ENCODE data around the gene UGT2B15.
"Not testable (repeated sequence)": the region's sequence is repeated elsewhere in the genome, so short reads cannot be mapped to it uniquely, and the experiment has no call there.

The UGT2B15 gene

DNA sequence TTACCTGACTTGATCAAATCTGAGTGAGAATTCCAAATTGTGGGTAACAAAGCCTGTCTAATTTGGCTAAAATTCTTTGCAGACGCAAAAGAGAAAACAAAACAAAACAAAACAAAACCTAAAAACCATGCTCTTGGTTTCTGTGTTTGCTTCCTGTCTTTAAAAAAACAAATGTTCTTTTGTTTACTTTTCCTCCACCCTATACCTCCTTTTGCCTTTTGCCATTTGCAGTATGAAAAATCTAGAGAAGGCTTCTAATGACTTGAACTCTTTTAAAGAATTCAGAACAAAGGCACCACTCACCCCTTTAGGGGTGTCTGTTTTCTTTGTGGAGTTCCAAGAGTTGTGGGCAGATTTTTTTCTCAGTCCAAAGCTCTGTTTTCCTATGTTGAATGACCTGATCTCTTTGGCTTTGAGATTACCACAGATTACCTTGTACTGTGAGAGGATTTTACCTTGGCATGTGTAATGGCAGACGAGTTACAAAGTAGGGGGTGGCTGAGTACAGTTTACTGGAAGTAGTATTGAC lies 13.9 kb downstream of the UGT2B15 start:
- DNase-seq (ENCODE audit: low read depth in 1 of 2, low spot score in 1 of 2), result not testable (repeated sequence)

DNA sequence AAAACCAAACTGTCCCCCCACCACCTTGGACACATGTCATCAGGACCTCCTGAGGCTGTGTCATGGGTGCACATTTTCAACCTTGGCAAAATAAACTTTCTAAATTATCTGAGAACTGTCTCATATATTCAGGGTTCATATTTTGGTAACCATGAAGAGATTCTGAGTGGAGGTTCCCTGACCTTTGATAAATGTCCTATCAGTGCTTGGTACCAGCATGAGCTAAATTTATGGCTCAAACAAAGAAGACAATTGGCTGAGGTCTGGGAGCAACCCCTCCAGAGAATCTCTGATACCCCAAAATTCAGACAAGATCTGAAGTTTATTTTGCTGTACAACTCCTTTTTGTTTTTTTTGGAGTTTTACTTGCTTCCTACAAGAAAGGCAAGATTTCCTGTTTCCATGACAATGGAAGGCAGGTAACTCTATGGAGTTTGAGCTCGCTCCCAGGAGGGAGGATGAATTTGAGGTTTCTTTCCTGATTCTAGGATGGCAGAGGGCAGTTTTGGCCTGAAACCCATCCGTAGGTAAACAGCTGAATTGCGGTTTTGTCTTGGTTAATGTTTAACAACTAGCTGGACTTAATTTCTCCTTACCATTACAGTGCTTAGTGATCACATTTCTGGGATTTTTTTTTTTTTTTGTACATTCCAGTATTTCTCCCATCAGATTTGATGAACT lies 14.5 kb downstream of the UGT2B15 start:
- DNase-seq (ENCODE audit: low read depth in 1 of 2, low spot score in 1 of 2), result no peak

DNA sequence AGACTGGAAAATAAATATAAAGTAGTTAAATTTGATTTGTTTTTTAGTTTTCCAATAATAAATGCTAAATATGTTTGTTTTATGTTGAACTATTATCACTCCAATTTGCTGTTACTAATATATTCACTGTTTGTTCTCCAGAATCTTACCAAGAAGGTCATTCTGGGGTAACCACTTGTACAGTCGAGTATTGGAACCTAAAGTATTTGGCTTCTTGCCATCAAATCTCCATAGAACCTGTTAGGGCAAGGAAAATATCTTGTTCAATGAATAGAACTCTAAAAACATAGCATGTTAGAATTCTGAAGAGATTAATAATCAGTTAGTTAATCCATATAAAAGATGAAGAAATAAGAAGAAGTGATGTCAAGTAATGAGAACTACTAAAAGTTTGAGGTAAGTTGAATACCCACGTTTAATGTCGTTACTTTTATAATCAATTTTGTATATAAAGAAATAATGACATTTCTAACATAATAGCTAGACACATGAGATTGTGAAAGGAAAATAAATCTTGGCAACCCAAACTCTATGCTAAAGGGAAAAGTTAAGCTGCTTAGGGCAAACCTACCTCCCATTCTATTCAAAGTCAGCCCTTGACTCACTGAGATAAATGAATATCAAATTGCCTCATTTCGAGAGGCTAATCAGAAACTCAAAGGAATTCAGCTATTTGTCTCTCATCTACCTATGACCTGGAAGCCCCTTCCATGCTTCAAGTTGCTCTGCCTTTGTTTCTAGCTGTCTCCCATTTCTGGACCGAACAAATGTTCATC lies 15.3 kb downstream of the UGT2B15 start:
- DNase-seq (ENCODE audit: low read depth in 1 of 2, low spot score in 1 of 2), result no peak

DNA sequence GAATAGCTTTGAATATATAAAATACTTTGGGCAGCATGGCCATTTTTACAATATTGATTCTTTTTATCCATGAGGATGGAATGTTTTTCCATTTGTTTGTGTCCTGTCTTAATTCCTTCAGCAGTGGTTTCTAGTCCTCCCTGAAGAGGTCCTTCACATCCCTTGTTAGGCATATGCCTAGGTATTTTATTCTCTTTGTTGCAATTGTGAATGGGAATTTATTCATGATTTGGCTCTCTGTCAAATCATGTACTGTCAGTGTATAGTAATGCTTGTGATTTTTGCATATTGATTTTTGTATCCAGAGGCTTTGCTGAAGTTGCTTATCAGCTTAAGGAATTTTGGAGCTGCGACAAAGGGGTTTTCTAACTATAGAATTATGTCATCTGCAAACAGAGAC lies 18.5 kb downstream of the UGT2B15 start:
- DNase-seq (ENCODE audit: low read depth in 1 of 2, low spot score in 1 of 2), result no peak

DNA sequence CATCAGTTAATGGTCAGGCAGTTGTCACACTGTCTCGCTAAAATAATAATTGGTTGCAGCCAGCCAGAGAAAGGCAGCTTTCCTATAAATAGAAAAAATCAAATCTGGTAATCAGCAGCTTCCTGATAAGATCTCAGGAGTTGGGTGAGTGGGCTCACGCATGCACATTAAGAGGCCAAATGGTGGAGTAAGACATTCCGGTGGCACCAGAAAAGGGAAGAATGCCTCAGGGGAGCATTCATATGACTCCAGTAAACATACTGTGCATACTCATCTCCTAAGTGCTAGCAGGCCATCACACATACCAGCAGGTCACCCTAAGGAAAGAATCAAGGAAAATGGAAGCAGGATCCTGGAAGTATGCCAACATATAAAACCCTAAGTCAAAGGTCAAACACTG lies 40.1 kb downstream of the UGT2B15 start:
- no peak for DNase-seq (ENCODE audit: low read depth in 1 of 2, low spot score in 1 of 2)

DNA sequence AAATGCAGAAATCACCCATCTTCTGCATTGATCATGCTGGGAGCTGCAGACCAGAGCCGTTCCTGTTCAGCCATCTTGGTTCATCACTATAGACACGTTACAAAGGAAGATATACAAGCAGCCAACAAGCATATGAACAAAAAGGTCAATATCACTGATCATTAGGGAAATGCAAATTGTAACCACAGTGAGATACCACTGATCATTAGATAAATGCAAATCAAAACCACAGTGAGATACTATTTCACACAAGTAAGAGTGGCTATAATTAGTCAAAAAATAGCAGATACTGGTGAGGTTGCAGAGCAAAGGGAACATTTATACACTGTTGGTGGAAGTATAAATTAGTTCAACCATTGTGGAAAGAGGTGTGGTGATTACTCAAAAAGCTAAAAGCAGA lies 47.7 kb downstream of the UGT2B15 start:
- DNase-seq (ENCODE audit: low read depth in 1 of 2, low spot score in 1 of 2), result not testable (repeated sequence)

DNA sequence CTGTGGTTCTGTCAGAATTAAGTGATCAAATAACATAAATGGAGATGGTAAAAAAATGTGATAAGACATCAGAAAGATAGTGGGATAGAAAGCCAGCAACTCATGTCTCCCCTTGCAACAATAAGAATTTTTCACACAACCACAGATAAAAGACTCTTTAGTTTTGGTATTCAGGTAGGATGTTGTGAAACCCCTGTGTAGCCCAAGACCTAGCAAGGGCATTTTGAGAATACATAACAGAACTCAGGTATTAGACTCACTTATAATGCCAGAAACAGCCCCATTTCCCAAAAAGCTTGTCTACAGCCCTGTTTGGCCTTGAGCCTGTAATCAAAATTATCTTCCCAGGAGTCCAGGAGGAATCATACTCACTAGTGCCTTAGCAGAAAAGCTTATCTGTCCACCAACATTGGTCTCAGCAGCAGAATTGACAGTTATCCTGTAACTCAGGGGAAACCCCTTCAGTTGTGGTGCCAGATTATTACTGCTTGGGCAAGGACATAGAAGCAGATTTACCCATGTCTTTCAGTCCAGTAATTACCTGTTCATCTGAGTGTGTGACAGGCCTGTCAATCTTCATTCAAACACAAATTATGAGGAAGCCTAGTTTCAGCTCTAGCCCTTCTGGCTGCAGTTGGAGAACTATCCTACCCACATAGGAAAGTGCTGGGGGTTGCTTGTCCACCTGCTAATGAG lies 53.3 kb downstream of the UGT2B15 start:
- DNase-seq (ENCODE audit: low read depth in 1 of 2, low spot score in 1 of 2), result no peak

DNA sequence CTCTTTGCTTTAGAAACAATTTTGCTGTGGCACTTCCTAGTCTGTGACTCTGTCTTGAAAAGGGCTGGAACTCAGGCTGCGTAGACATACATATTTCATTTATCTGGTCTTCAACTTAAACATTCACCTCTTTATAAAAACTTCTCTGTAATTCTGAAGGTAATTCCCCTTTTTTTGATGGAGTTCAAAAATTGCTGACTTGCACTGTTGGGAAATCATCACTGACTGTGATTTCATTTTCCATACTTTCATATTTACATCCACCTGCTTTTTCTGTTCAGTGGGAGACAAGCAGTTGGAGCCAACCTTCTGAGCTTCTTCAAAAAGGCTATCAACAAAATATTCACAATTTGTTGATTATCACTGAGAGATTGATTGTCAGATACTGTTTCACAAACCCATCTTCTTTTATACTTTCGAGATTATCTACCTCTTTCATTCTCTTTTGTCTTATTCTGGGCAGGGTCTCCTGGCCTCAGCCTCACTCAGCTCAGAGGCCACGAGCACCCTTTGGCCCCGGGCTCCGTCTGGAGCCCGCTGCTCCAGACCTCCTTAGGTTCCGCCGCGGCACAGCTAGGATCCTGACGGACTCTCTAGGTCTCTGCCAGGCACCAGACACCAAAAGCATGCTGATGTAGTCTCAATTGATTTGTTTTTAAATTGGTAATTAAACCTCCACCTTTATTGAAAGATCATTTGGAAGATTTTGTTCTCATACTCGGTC lies 54.6 kb downstream of the UGT2B15 start:
- DNase-seq (ENCODE audit: low read depth in 1 of 2, low spot score in 1 of 2), result no peak

DNA sequence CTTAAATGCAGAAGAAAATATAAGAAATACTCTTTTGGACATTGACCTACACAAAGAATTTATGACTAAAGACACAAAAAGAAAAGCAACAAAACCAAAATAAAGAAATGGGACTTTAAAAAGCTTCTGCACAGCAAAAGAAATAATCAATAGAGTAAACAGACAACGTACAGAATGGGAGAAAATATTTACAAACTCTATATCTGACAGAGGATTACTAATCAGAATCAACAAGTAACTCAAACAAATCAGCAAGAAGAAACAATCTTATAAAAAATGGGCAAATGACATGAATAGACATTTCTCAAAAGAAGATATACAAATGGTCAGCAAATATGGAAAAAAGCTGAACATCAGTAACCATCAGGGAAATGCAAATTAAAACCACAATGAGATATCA lies 56.7 kb downstream of the UGT2B15 start:
- DNase-seq (ENCODE audit: low read depth in 1 of 2, low spot score in 1 of 2), result no peak

DNA sequence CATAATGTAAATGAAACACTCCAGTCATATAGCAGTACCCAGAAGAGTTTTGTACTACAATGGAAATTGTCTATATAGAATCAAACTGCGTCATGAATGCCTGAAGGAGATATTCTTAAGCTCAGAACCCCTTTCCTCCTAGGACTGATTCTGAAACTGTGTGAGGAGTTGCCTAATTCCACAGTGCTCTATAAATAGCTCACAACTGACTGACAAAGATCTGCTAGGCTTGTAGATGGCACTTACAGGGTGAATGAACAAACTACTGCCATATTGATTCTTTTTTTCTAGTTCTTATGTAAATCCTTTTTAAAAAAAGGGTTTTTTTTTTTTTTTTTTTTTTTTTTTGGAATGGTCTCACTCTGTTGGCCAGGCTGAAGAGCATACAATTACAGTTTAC lies 64.2 kb downstream of the UGT2B15 start:
- no peak for DNase-seq (ENCODE audit: low read depth in 1 of 2, low spot score in 1 of 2)

DNA sequence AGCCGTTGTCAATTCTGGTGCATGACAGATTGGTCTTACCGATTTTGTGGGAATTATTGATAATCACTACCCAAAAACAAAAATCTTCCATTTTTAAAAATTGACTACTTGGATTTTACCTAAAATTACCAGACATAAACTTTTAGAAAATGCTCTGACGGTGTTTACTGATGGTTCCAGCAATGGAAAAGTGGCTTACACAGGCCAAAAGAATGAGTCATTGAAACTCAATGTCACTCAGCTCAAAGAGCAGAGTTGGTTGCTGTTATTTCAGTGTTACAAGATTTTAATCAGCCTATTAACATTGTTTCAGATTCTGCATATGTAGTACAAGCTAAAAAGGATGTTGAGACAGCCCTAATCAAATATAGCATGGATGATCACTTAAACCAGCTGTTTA lies 71.3 kb downstream of the UGT2B15 start:
- no peak for DNase-seq (ENCODE audit: low read depth in 1 of 2, low spot score in 1 of 2)

DNA sequence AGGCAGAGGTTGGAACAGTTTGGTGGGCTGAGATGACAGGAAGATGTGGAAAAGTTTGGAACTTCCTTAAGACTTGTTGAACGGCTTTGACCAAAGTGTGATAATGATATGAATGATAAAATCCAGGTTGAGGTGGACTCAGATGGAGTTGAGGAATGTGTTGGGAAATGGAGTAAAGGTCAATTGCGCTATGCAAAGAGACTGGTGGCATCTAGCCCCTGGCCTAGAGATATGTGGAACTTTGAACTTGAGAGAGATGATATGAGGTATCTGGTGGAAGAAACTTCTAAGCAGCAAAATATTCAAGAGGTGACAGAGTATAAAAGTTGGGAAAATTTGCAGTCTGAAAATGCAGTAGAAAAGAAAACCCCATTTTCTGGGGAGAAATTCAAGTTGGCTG lies 73.0 kb downstream of the UGT2B15 start:
- DNase-seq (ENCODE audit: low read depth in 1 of 2, low spot score in 1 of 2), result no peak
